AG09309 (cell line): ENCODE results near the gene NFIX.

ENCODE experiments used
- DNase-seq: peaks from one replicate; pipeline ENCODE4 v3.0.0-alpha.2; 2010; ENCODE audit warnings: low read depth
- H3K4me3 ChIP-seq: 2 replicates; pipeline ENCODE4 v1.5.1; 2011; ENCODE audit warnings: mild to moderate bottlenecking, low read depth, low read length, moderate library complexity; ENCODE audit not compliant: control insufficient read depth
- TF ChIP-seq, protein P1 (sequence below): IDR thresholded peaks from 2 replicates; pipeline ENCODE4 v1.5.1; 2011; ENCODE audit warnings: mild to moderate bottlenecking, low read depth, low read length, inconsistent platforms; ENCODE audit not compliant: insufficient read depth, control insufficient read depth; ENCODE audit errors: missing control alignments

NFIX gene

DNA sequence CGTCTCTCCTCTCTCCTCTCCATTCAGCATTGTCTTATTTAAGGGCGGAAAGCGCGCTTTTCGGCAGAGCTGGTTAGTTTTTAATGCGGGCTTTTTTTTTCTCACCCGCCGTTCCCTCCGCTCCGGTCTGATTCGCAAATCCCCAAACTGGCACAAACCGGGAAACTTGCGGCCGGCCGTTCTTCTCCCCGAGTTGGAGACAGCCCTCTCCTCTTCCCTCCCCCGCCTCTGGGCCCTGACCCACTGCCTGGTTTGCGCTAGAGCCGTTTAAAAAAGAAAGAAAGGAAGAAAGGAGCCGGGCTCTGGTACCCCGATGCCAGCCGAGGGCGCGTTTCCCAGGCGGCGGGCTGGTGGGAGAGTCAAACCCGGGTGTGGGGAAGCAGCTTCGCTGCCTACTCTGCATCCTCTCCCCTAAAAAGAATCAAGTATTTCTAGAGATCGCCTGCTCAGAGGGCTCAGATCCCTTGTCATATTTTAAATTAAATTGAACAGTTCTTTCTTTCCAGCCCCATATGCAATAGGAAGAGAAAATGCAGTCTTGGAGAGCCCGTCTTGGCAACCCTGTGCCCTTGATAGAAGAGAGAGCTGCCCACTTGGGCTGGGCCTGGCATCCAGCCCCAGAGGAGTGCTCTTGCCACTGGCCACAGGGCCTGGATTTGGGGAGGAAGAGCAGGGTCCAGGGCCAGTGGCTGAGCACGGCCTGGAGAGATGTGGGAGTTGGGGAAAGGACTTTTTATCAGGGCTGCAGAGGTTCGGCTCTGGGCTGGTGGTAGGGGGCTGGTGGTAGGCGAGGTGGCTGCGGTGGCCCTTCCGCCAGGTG is 19.0 kb downstream of the NFIX start:
- H3K4me3 ChIP-seq: peak overlapping the region; percentile 58
- no peak for DNase-seq
- TF ChIP-seq, protein P1, sequence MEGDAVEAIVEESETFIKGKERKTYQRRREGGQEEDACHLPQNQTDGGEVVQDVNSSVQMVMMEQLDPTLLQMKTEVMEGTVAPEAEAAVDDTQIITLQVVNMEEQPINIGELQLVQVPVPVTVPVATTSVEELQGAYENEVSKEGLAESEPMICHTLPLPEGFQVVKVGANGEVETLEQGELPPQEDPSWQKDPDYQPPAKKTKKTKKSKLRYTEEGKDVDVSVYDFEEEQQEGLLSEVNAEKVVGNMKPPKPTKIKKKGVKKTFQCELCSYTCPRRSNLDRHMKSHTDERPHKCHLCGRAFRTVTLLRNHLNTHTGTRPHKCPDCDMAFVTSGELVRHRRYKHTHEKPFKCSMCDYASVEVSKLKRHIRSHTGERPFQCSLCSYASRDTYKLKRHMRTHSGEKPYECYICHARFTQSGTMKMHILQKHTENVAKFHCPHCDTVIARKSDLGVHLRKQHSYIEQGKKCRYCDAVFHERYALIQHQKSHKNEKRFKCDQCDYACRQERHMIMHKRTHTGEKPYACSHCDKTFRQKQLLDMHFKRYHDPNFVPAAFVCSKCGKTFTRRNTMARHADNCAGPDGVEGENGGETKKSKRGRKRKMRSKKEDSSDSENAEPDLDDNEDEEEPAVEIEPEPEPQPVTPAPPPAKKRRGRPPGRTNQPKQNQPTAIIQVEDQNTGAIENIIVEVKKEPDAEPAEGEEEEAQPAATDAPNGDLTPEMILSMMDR: no peak

DNA sequence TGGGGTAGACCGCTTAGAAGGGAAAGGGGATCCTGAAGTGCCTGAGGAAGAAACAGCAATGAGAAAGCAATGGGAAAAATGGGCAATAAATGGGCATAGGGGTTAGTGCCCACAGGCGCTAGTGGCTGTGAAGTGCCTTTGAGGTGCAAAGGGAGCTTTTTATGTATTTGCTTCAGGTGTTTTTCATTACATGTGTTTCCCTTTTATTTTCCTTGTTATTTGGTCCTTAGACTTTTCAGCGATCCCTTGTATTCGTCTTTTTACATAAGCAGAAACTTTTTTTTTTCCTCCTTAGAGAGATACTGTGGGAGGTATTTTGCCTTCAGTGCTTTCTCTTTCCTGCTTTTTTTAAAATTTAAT is 19.6 kb downstream of the NFIX start:
- no peak overlapping the region for H3K4me3 ChIP-seq
- TF ChIP-seq, protein P1: no peak
- no peak for DNase-seq

DNA sequence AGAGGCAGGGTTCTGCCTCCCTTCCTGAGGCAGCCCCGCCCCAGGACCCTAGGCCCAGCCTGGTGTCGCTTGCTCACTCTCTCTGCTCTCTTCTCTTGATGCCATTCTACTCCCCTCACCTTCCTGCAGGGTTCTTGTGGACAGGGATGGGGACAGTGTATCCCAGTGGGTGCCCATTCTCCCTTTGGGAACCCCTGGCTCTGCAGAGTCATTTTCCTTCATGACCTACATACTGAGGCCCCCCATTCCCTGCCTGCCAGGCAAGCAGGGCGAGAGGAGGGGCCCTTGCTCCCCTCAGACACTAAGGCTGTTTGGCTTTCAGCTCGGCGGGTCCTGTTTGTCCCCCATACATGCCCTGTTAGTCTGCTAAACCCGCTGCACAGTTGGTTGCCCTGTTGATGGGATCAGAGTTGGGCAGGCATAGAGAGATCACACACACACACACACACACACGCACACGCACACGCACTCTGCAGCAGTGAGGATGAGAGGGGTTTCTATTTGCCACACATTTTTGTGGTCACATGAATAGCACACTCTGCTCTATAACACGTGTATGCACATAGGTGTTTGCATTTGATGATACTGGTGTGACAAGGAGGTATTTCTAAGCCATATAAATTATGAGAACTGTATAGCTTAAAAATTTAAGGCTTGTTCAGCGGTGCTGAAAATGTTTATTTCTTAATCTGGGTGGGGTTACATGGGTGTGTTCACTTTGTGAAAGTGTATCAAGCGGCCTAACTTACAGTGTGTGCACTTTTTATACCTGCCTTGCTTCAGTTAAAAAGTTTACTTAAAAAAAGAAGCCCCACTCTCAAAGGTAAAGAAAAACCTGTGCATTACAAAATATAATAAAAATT is 20.3 kb downstream of the NFIX start:
- DNase-seq: no peak
- no peak overlapping the region for H3K4me3 ChIP-seq
- TF ChIP-seq, protein P1: no peak

DNA sequence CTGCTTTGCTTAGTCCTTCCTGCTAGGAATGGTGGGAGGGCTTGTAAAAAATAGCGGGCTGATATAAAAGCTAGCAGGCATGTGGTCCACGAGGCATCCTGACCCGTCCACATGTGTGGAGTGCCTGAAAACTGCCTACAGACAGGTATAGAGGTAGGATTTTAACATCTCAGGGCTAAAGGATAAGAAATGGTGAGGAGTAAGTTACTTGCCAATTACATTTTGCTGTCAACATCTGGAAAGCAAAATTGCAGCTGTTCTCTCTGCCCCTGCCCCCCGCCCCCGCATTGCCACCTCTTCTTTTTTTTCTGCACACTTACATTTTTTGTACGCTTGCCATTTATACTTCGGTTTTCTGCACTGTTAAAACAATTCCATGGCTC is 21.0 kb downstream of the NFIX start:
- TF ChIP-seq, protein P1: no peak
- DNase-seq: no peak

DNA sequence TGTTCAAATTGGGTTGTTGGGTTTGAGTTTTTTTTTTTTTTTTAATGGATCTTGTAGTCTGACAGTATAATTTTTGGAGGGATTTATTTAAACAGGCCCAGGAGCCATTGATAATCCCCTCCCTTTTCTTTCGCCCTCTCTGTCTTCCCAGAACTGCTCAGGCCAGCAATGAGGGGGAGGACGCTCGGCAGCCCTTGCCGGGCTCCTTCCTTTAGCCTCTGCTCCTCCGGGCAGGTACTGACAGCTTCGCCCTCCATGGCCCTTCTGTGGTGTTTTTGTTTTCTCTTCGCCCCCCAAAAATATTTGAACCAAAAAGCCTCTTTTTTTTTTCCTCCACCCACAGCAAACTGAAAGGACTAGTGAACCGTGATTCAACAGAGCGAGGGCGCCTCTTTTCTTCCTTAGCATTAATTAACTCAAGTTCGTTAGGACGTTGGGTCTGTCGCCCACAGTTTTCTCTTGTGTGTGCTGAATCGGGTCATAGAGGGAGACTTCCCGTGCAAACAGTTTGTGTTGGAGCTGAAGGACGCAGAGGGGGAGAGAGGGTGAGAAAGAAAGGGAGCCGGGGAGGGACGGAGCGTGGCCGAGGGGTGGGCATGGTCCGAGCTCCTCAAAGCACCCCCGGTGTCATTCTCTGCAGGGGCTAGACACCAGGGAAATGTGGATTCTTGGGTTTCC is 21.5 kb downstream of the NFIX start:
- H3K4me3 ChIP-seq: no peak overlapping the region
- DNase-seq: no peak
- TF ChIP-seq, protein P1: no peak

More for the DNA sequence above, 21.0 kb downstream of the NFIX start:
- no peak overlapping the region for H3K4me3 ChIP-seq

DNA sequence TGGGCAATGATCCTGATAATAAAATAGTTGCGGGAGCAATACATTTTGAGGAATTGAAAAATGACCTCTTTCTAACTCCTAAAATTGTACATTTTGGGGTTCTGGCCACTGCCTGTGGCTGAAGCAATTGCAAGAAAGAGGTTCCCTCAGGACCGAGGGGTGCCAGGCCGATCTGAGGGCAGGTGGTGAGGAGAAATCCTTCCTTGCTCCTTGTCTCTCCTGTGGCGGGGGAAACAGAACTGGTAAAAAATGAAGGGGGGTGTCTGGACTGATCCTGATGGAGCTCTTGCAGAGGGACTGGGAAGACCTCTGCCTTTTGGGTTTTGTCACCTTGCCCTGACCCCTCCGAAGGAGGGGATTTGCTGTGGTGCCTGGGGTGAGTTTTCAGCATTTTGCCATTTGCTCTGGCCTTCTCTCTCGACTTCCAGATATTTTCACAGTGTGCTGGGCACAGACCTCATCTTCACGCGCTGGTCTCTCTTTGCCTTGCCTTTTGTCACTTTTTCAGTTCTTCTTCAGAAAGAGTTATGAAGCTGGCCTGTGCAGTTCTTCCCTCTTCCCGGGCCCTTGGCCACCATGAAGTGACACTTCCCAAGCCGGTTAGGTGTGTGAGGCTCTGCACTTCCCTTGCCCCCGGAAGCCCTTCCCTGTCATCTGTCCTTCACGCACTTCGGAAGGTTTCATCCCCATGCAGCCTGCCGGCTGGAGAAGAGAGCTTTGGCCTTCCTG is 22.2 kb downstream of the NFIX start:
- no peak overlapping the region for H3K4me3 ChIP-seq
- no peak for DNase-seq
- TF ChIP-seq, protein P1: no peak
